Measurements from ENCODE around the gene TRDN.

DNA sequence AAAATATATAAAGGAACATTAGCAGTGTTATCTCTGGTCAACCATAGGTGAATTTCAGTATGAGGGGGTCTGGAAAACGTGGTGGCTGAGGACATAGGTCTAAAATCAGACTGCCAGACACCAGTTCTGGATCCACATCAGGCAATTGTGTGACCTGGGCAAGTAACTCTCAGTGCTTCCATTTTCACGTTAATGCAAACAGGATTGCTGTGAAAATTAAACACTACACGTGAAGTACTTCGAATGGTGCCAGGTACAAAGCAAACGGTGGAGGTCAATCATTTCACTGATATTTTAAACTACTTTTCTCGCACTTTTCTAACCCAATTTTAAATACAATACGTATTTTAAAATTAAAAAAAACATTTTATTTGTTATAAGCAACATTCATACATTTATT, 315.7 kb downstream of the TRDN start:
- TF ChIP-seq, protein P1, sequence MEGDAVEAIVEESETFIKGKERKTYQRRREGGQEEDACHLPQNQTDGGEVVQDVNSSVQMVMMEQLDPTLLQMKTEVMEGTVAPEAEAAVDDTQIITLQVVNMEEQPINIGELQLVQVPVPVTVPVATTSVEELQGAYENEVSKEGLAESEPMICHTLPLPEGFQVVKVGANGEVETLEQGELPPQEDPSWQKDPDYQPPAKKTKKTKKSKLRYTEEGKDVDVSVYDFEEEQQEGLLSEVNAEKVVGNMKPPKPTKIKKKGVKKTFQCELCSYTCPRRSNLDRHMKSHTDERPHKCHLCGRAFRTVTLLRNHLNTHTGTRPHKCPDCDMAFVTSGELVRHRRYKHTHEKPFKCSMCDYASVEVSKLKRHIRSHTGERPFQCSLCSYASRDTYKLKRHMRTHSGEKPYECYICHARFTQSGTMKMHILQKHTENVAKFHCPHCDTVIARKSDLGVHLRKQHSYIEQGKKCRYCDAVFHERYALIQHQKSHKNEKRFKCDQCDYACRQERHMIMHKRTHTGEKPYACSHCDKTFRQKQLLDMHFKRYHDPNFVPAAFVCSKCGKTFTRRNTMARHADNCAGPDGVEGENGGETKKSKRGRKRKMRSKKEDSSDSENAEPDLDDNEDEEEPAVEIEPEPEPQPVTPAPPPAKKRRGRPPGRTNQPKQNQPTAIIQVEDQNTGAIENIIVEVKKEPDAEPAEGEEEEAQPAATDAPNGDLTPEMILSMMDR (IDR thresholded peaks at IDR 0.05; ENCODE audit: poor library complexity), result no peak
- no peak for TF ChIP-seq EZH2 (IDR thresholded peaks at IDR 0.05; ENCODE audit: borderline replicate concordance)
- TF ChIP-seq EZH2phosphoT487 (IDR thresholded peaks at IDR 0.05; ENCODE audit: low read depth, severe bottlenecking, unreplicated experiment), result no peak
